ENCODE results near the gene ALAD.
A peak's percentile ranks its signal among the peaks of the same experiment; 100 is the strongest.

The ALAD gene

GRCh38 chr9:113350107-113350661 is 50.9 kb downstream of the ALAD start:
- TF ChIP-seq, protein P1, sequence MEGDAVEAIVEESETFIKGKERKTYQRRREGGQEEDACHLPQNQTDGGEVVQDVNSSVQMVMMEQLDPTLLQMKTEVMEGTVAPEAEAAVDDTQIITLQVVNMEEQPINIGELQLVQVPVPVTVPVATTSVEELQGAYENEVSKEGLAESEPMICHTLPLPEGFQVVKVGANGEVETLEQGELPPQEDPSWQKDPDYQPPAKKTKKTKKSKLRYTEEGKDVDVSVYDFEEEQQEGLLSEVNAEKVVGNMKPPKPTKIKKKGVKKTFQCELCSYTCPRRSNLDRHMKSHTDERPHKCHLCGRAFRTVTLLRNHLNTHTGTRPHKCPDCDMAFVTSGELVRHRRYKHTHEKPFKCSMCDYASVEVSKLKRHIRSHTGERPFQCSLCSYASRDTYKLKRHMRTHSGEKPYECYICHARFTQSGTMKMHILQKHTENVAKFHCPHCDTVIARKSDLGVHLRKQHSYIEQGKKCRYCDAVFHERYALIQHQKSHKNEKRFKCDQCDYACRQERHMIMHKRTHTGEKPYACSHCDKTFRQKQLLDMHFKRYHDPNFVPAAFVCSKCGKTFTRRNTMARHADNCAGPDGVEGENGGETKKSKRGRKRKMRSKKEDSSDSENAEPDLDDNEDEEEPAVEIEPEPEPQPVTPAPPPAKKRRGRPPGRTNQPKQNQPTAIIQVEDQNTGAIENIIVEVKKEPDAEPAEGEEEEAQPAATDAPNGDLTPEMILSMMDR (IDR thresholded peaks at IDR 0.05): no peak
- no peak for TF ChIP-seq ZFX (IDR thresholded peaks at IDR 0.05; ENCODE audit: borderline replicate concordance)
- H3K27ac ChIP-seq: 0 out of 2 replicates have a peak overlapping the region, but pooled peaks have one; percentile 51

GRCh38 chr9:113349445-113350094 is 51.5 kb downstream of the ALAD start, which contains the start of gene BSPRY:
Gene BSPRY, plus strand, starts transcription at chr9:113349541. Its CDS starts 39 bp downstream, at chr9:113349580.
- peak within 1 kb of the TSS; percentile 51; the same call in 1 of the 2 replicates for H3K27ac ChIP-seq
- TF ChIP-seq, protein P1 (IDR thresholded peaks at IDR 0.05): 0 out of 2 replicates have a peak, but pooled peaks have one; percentile 6
- TF ChIP-seq ZFX (IDR thresholded peaks at IDR 0.05; ENCODE audit: borderline replicate concordance): no peak

DNA sequence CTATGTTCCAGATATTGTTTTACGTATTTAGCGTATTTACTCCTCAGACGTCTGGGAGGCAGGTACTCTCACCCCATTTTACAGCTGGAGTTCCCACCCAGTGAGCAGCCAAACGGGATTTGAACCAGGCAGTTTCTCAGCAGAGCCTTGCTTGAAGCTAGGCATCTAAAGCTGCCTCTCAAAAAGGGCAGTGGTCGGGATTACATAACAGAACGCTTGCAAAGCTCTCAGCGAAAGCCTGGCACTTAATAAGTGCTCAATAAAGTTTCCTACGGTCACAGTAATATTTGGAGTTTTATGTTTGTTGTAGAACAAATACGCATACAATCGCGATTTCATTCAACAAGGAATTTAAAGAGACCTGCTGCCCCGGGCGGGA is 52.0 kb downstream of the ALAD start:
- H3K27ac ChIP-seq: peak overlapping the region; percentile 51; the same call in 1 of the 2 replicates
- TF ChIP-seq, protein P1 (IDR thresholded peaks at IDR 0.05): no peak
- TF ChIP-seq ZFX (IDR thresholded peaks at IDR 0.05; ENCODE audit: borderline replicate concordance): no peak

DNA sequence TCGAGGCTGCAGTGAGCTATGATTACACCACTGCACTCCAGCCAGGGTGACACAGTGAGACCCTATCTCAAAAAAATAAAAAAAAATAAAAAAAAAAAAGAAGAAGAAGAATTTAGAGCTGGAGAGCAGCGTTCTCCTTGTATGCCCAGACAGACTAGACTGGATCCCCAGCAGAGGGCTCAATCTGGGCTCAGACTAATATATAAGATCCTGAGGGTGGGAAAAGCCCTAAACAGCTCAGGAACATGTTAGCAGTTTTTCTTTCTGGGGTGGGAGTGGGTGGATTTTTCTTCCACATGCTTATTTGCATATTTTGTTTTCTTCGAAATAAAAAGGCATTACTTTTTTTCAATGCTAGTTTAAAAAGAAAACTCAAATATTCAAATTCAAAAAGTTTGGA is 52.6 kb downstream of the ALAD start:
- H3K27ac ChIP-seq: no peak overlapping the region
- no peak for TF ChIP-seq ZFX (IDR thresholded peaks at IDR 0.05; ENCODE audit: borderline replicate concordance)
- TF ChIP-seq, protein P1 (IDR thresholded peaks at IDR 0.05): no peak

DNA sequence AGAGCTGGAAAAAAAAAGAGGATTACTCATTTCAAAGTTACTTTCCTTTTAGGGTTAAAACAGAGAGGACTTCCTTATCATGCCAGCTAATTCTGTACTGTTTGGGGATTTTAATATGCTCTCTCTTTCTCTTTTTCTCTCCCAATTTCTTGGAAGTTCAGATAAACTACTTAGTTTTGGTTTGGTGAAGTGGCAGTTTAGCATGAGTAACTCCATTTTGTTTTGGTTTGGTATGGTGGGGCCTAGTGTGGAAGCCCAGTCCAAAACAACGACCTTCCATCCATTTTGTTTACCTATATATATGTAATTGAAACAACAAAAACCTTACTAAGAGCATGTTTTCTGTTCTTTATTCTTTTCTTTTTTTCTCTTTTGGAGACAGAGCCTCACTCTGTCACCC is 55.4 kb downstream of the ALAD start:
- H3K27ac ChIP-seq: no peak overlapping the region
- no peak for TF ChIP-seq ZFX (IDR thresholded peaks at IDR 0.05; ENCODE audit: borderline replicate concordance)
- TF ChIP-seq, protein P1 (IDR thresholded peaks at IDR 0.05): no peak

- TF ChIP-seq, protein P1 (IDR thresholded peaks at IDR 0.05): no peak
- no peak for TF ChIP-seq ZFX (IDR thresholded peaks at IDR 0.05; ENCODE audit: borderline replicate concordance)
- no peak overlapping the region for H3K27ac ChIP-seq
These were observed 55.9 kb downstream of the ALAD start for GRCh38 chr9:113345190-113345589.

GRCh38 chr9:113343732-113344231 is 57.3 kb downstream of the ALAD start:
- no peak overlapping the region for H3K27ac ChIP-seq
- TF ChIP-seq ZFX (IDR thresholded peaks at IDR 0.05; ENCODE audit: borderline replicate concordance): no peak
- TF ChIP-seq, protein P1 (IDR thresholded peaks at IDR 0.05): no peak
